GM06990 (cell line): ENCODE measurements around the gene GADD45GIP1.

Experiments used
- DNase-seq: peaks from one replicate; pipeline ENCODE4 v3.0.0-alpha.2; 2011; ENCODE audit not compliant: insufficient read length; ENCODE audit errors: extremely low read depth
- H3K27me3 ChIP-seq: replicated peaks from 2 replicates; pipeline ENCODE4 v1.6.0; 2011; ENCODE audit warnings: low read length; ENCODE audit not compliant: control insufficient read depth, insufficient read depth
- H3K36me3 ChIP-seq: 2 replicates; pipeline ENCODE4 v1.5.1; 2011; ENCODE audit warnings: low read length; ENCODE audit not compliant: control insufficient read depth, insufficient read depth
- H3K4me3 ChIP-seq: replicated peaks from 2 replicates; pipeline ENCODE4 v1.5.1; 2011; ENCODE audit warnings: low read depth, mild to moderate bottlenecking, control low read depth, low read length
- CTCF ChIP-seq: IDR thresholded peaks from 2 replicates; pipeline ENCODE4 v1.5.1; 2011; ENCODE audit warnings: low read length, control low read depth, mild to moderate bottlenecking, inconsistent platforms; ENCODE audit not compliant: insufficient read depth, poor library complexity, severe bottlenecking

GADD45GIP1 gene

DNA sequence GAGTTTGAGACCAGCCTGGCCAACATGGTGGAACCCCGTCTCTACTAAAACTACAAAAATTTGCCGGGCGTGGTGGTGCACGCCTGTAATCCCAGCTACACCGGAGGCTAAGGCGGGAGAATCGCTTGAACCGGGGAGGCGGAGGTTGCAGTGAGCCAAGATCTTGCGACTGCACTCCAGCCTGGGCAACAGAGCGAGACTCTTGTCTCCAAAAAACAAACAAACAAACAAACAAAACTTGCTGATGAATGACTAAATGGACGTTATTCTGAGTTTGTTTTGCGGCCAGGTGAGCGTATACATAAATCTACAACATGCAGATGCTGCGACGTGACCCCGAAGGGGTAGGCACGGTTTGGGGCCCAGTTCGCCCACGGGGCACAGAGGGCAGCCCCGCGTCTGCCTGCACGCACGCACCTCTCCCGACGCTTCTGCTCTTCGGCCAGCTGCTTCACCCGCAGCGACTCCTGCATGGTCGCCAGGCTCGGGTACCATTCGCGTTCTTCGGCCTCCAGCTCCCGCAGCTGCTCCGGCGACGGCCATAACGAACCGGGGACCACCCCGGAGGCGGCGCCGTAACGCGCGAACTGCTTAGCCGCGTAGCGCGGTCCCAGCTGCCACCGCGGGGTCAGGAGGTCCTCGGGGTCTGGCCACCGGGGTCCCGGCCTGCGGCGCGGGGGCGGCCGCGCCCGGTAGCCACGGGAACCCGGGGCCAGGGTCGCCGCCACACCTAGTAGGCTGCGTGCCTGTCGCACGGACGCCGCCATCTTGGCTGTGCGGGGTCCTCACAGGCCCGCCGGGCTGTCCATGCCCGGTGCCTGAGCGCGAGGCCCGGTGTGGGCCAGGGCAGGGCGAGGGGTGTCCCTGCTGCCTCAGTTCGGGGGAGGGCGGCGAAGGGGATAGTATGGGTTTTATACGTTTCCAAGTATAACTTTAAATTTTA, at the start of gene GADD45GIP1:
TSS of gene GADD45GIP1 (minus strand) at position 778 of the 943 bp plus-strand sequence. CDS start at position 767, 11 bp downstream.
- Histone ChIP-seq H3K36me3 (peaks cover 10% of the 10 kb centered on the region), H3K4me3 (peak within 1 kb of the TSS; percentile 80), H3K27me3 (no peaks in the 10 kb centered on the region)
- DNase-seq, result peak; percentile 89
- no peak for TF ChIP-seq CTCF

GRCh38 chr19:13005861-13006370, 48.9 kb upstream of the GADD45GIP1 start:
- H3K36me3 ChIP-seq, result no peaks in the 10 kb centered on the region
- no peaks in the 10 kb centered on the region; the same call in 1 of the 2 replicates for H3K27me3 ChIP-seq
- no peak overlapping the region for H3K4me3 ChIP-seq
- DNase-seq, result no peak
- TF ChIP-seq CTCF, result no peak

DNA sequence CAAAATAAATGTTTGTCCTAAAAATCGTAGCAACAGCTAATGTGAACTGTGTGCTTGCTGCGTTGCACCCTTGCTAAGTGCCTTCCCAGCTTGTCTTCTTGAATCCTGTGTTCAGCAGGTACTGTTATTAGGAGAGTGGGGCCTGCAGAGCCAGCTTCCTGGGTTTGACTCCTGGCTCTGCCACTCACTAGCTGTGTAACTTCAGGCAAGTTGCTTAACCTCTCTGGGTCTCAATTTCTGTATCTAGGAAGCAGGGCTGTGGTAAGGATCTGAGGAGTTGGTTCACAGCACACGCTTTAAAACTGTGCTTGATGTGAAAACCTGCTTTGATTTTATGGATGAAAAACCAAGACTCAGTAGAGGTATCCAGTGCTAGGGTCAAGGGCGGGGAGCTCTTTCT, 48.2 kb upstream of the GADD45GIP1 start:
- TF ChIP-seq CTCF, result no peak
- H3K27me3 ChIP-seq, result no peaks in the 10 kb centered on the region; the same call in 1 of the 2 replicates
- no peaks in the 10 kb centered on the region for H3K36me3 ChIP-seq
- H3K4me3 ChIP-seq, result no peak overlapping the region
- DNase-seq, result no peak

DNA sequence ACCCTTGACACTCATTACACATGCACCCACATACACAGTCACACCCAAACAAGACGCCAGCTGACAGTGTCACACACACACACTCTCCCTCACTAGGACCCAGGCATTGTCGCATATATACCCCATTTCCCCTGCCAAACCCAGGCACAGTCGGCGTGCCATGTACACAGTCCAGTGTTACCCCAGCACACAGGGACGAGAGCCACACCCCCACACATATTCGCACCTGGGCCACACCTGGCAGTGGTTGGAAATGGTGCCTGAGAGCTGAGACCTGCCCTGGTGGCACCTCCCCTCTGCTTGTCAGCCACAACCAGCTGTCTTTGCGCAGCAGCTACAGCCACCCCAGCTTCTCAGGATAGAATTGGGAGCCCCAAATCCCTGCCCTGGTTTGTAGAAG, 47.2 kb upstream of the GADD45GIP1 start:
- H3K36me3 ChIP-seq, result no peaks in the 10 kb centered on the region

GRCh38 chr19:13003081-13003480, 46.1 kb upstream of the GADD45GIP1 start:
- no peaks in the 10 kb centered on the region for H3K27me3 ChIP-seq
- DNase-seq, result no peak
- H3K36me3 ChIP-seq, result no peaks in the 10 kb centered on the region
- TF ChIP-seq CTCF, result no peak
- no peak overlapping the region for H3K4me3 ChIP-seq

More for the DNA sequence above, 47.2 kb upstream of the GADD45GIP1 start:
- DNase-seq, result no peak
- Histone ChIP-seq H3K4me3 (no peak overlapping the region), H3K27me3 (no peaks in the 10 kb centered on the region; the same call in 1 of the 2 replicates)
- no peak for TF ChIP-seq CTCF
